Liver (tissue), 9 donors: ENCODE data around the gene IQCE. TPM values are rescaled to one million over a fixed set of nuclear protein-coding genes. Genes with fewer than 3 reads are reported as not detected.

Experiments used
- DNase-seq: peaks from one replicate; pipeline ENCODE4 v3.0.0-alpha.2; 2017; ENCODE audit warnings: low spot score
- H3K27ac ChIP-seq, 2 donors: one replicate each; pipeline ENCODE4 v1.7.0; 2013; ENCODE audit warnings: inconsistent platforms in 2 of 2, low read length in 2 of 2, control low read depth in 1 of 2, low read depth in 1 of 2, mild to moderate bottlenecking in 1 of 2
- H3K27me3 ChIP-seq, 4 donors: one replicate each; pipeline versions ENCODE4 v1.6.1 to v1.7.0; 2013; ENCODE audit warnings: low read length in 3 of 4, inconsistent platforms in 1 of 4, mild to moderate bottlenecking in 1 of 4, moderate library complexity in 1 of 4; ENCODE audit not compliant: control insufficient read depth in 4 of 4, insufficient read depth in 4 of 4
- H3K36me3 ChIP-seq, 4 donors: one replicate each; pipeline versions ENCODE4 v1.6.1 to v1.7.0; 2013; ENCODE audit warnings: low read length in 3 of 4, mild to moderate bottlenecking in 3 of 4, low read depth in 1 of 4, moderate library complexity in 1 of 4; ENCODE audit not compliant: control insufficient read depth in 4 of 4, insufficient read depth in 3 of 4
- H3K4me1 ChIP-seq, 4 donors: one replicate each; pipeline versions ENCODE4 v1.6.1 to v1.7.0; 2013; ENCODE audit warnings: low read length in 3 of 4, mild to moderate bottlenecking in 3 of 4, moderate library complexity in 1 of 4; ENCODE audit not compliant: control insufficient read depth in 4 of 4, insufficient read depth in 4 of 4
- H3K4me3 ChIP-seq, 3 donors: one replicate each; pipeline versions ENCODE4 v1.6.1 to v1.7.0; 2013; ENCODE audit warnings: low read length in 3 of 3, control low read depth in 1 of 3, low read depth in 1 of 3, mild to moderate bottlenecking in 1 of 3
- H3K9ac ChIP-seq, 2 donors: one replicate each; pipeline ENCODE4 v1.7.0; 2013; ENCODE audit warnings: low read length in 2 of 2, mild to moderate bottlenecking in 2 of 2, moderate library complexity in 2 of 2, control low read depth in 1 of 2, low read depth in 1 of 2
- H3K9me3 ChIP-seq, 4 donors: one replicate each; pipeline versions ENCODE4 v1.6.1 to v1.7.0; 2013; ENCODE audit warnings: low read length in 3 of 4; ENCODE audit not compliant: control insufficient read depth in 4 of 4
- ATF3 ChIP-seq: IDR thresholded peaks from 2 replicates; pipeline ENCODE4 v1.6.1; 2016; ENCODE audit warnings: antibody characterized with exemption
- CTCF ChIP-seq: fragments of 150-350 bp; IDR thresholded peaks from 2 replicates; pipeline ENCODE4 v1.5.1; 2017; ENCODE audit warnings: improper control_type of control experiment, low read depth, low read length; ENCODE audit not compliant: missing input control
- EGR1 ChIP-seq, 2 donors: IDR thresholded peaks; 2 replicates each; pipeline ENCODE4 v1.6.1; 2016 to 2018; ENCODE audit warnings: antibody characterized with exemption in 2 of 2, low read depth in 2 of 2
- FOXA1 ChIP-seq: IDR thresholded peaks from 2 replicates; pipeline ENCODE4 v1.6.1; 2016; ENCODE audit warnings: antibody characterized with exemption
- FOXA2 ChIP-seq: IDR thresholded peaks from 2 replicates; pipeline ENCODE4 v1.6.1; 2016; ENCODE audit warnings: antibody characterized with exemption
- GABPA ChIP-seq, 2 donors: IDR thresholded peaks in 1 of 2; conservative IDR thresholded peaks in 1 of 2; 2 replicates each; pipeline ENCODE4 v1.6.1; 2016; ENCODE audit warnings: antibody characterized with exemption in 2 of 2, mild to moderate bottlenecking in 1 of 2, moderate library complexity in 1 of 2
- HNF4A ChIP-seq, 2 donors: conservative IDR thresholded peaks; 2 replicates each; pipeline ENCODE4 v1.6.1; 2016; ENCODE audit warnings: antibody characterized with exemption in 2 of 2, mild to moderate bottlenecking in 2 of 2
- HNF4G ChIP-seq: IDR thresholded peaks from 2 replicates; pipeline ENCODE4 v1.6.1; 2016; ENCODE audit warnings: antibody characterized with exemption
- JUND ChIP-seq, 2 donors: IDR thresholded peaks; 2 replicates each; pipeline ENCODE4 v1.6.1; 2016; ENCODE audit warnings: antibody characterized with exemption in 2 of 2
- MAX ChIP-seq: IDR thresholded peaks from 2 replicates; pipeline ENCODE4 v1.6.1; 2016; ENCODE audit warnings: antibody characterized with exemption
- NR2F2 ChIP-seq: IDR thresholded peaks from 2 replicates; pipeline ENCODE4 v1.6.1; 2016; ENCODE audit warnings: antibody characterized with exemption
- RAD21 ChIP-seq, 2 donors: IDR thresholded peaks; 2 replicates each; pipeline ENCODE4 v1.6.1; 2016; ENCODE audit warnings: antibody characterized with exemption in 2 of 2, mild to moderate bottlenecking in 2 of 2
- REST ChIP-seq: IDR thresholded peaks from 2 replicates; pipeline ENCODE4 v1.6.1; 2016; ENCODE audit warnings: antibody characterized with exemption, mild to moderate bottlenecking
- RXRA ChIP-seq, 2 donors: IDR thresholded peaks; 2 replicates each; pipeline ENCODE4 v1.6.1; 2017 to 2018; ENCODE audit warnings: antibody characterized with exemption in 2 of 2, mild to moderate bottlenecking in 1 of 2
- SP1 ChIP-seq: IDR thresholded peaks from 2 replicates; pipeline ENCODE4 v1.6.1; 2018; ENCODE audit warnings: antibody characterized with exemption, mild to moderate bottlenecking
- TAF1 ChIP-seq: conservative IDR thresholded peaks from 2 replicates; pipeline ENCODE4 v1.6.1; 2016; ENCODE audit warnings: antibody characterized with exemption, mild to moderate bottlenecking
- YY1 ChIP-seq: IDR thresholded peaks from 2 replicates; pipeline ENCODE4 v1.6.1; 2016; ENCODE audit warnings: antibody characterized with exemption, mild to moderate bottlenecking
- ZBTB33 ChIP-seq: IDR thresholded peaks from 2 replicates; pipeline ENCODE4 v1.6.1; 2016; ENCODE audit warnings: antibody characterized with exemption
- WGBS: extraction: QIAGEN DNeasy Blood & Tissue Kit; methylation state at CpG from one replicate; pipeline ENCODE4 v1.1.7; 2013; 5-methylcytosine and 5-hydroxymethylcytosine counted together
- polyA plus RNA-seq, 2 donors: library from polyadenylated mRNA; stranded (reverse) in 1 of 2; unstranded in 1 of 2; fragments of 200-250 nt in 1 of 2; fragments of >200 nt in 1 of 2; fragmentation: Nextera tagmentation in 1 of 2; extraction: Ambion mirVana in 1 of 2; gene quantifications; one replicate each; pipeline versions ENCODE4 v1.2.1 to v1.2.3, GENCODE V29; 2013 to 2015
- total RNA-seq, 2 donors: library from RNA; depleted of rRNA; stranded (reverse); fragments of >200 nt; gene quantifications; one replicate each; pipeline ENCODE4 v1.2.3, GENCODE V29; 2014
- donor health status: healthy.
- donor health status: healthy.
- donor health status: healthy.
- donor health status: healthy.
- donor health status: healthy.

Gene IQCE
- total and polyA plus RNA-seq, 4 donors: 2.1 to 5.9 (median 3.6) TPM

- Histone ChIP-seq H3K27ac (peak overlapping the region; percentile 2 to 25), H3K36me3 (no peaks in the 10 kb centered on the region), H3K4me1 (peaks cover 2 to 20% (median 17%) of the 10 kb centered on the region in 4 donors), H3K27me3 (no peaks in the 10 kb centered on the region), H3K9me3 (no peaks in the 10 kb centered on the region), H3K4me3 (no peak overlapping the region), H3K9ac (no peak overlapping the region)
- no peak for DNase-seq
- TF ChIP-seq FOXA1 (no peak), TAF1 (no peak), RAD21 (IDR thresholded peaks at IDR 0.05) (peak in 1 of 2 donors; percentile 46), NR2F2 (peak; percentile 26), RXRA (IDR thresholded peaks at IDR 0.05) (peak; percentile 55 to 67), SP1 (peak; percentile 73), HNF4G (peak; percentile 7), ZBTB33 (no peak), JUND (IDR thresholded peaks at IDR 0.05) (no peak), EGR1 (IDR thresholded peaks at IDR 0.05; ENCODE audit: low read depth in 2 of 2) (no peak), YY1 (no peak), GABPA (IDR thresholded peaks at IDR 0.05 in 1 of 2, conservative IDR thresholded peaks at IDR 0.05 in 1 of 2) (no peak), CTCF (no peak), REST (no peak), ATF3 (no peak), HNF4A (conservative IDR thresholded peaks at IDR 0.05) (peak; percentile 64 to 66), FOXA2 (no peak), MAX (no peak)
- WGBS: 35% methylated on average over 23 of the region's 23 CpGs
Observed at GRCh38 chr7:2621061-2621828, 62.5 kb downstream of the IQCE start.
